Superior temporal gyrus (tissue), 1 donor: ENCODE data around the gene MAD2L2.
A peak's percentile ranks its signal among the peaks of the same experiment; 100 is the strongest.

Experiments
- DNase-seq: peaks from one replicate; pipeline ENCODE4 v3.0.0-alpha.2; 2016; ENCODE audit errors: extremely low spot score

The MAD2L2 gene

DNA sequence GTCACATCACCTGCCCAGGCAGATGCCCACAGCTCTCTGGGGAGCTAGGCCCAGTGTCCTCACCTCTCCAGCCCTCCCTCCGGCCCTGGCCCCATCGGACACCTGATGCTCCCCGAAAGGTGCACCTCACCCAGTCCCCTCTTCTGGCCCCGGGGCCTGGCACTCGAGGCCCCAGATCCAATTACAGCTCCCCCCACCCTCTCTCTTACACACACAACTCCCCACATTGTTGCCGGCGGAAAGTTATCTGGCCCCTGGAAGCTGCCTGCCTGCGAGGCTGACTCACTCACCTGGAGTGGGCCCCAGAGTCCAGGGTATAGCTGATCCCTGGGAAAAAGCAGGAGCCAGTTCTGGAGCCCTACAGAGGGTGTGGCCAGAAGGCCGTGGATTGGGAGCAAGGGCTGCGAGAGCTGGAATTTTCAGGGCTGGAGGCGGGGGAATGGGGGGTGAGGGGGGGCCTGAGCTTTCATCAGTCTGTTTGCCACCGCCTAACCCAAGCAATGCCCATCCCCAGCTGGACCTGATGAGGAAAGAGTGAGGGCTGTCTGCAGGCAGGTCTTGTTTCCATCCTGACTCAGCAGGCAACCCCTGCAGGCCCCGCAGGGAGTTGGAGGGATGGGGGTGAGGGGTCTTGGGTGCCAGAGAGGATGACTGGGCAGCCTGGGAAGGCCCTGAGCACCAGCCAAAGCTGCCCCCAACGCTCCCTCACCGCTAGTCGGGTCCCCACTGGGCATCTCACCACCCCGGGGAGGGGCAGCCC, 27.7 kb downstream of the MAD2L2 start:
- no peak for DNase-seq

DNA sequence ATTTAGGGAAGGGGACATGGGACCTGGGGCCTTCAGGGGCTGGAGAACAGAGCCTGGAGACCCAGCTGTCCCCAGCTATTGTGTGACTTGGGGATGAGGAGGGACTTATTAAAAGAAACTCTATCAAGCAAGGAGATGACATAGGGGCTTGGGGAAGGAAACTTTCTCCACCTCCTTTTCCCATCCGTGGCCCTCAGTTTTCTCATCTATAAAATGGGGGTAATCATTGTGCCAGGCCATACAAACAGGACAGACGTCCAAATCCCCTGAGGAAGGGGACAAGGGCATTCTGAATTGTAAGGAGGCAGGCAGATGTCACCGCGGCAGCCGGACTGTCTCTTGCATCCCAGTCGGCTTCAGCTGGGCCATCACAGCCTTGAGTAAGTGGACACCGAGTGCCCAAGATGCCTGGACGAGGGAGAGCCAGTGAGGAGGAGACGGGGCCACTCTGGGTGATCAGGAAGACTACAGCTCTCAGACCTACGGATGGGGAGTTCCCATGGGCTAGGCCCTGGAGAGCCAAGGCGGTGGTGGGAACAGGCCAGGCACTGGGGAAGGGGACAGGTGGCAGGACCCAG, 28.7 kb downstream of the MAD2L2 start:
- DNase-seq = no peak

DNA sequence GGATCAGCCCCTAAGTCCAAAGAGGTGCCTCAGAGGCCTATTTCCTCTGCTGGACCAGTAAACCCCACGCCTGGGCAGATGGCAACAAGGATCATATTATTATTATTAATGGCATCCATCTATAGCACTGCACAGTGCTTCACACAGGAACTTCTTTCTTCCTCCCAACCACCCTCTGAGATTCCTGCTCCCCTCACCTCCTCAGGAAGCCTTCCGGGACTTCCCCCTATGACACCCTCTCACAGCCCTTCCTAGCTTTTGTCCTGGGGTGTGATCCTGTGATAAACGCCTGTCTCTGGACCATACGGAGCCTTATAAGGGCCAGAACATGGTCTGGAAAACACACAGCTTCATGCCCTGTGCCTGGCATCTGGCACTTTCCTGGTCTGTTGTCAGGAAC, 29.9 kb downstream of the MAD2L2 start:
- DNase-seq = no peak

GRCh38 chr1:11650331-11650991, 30.5 kb downstream of the MAD2L2 start:
- peak; percentile 69 for DNase-seq

DNA sequence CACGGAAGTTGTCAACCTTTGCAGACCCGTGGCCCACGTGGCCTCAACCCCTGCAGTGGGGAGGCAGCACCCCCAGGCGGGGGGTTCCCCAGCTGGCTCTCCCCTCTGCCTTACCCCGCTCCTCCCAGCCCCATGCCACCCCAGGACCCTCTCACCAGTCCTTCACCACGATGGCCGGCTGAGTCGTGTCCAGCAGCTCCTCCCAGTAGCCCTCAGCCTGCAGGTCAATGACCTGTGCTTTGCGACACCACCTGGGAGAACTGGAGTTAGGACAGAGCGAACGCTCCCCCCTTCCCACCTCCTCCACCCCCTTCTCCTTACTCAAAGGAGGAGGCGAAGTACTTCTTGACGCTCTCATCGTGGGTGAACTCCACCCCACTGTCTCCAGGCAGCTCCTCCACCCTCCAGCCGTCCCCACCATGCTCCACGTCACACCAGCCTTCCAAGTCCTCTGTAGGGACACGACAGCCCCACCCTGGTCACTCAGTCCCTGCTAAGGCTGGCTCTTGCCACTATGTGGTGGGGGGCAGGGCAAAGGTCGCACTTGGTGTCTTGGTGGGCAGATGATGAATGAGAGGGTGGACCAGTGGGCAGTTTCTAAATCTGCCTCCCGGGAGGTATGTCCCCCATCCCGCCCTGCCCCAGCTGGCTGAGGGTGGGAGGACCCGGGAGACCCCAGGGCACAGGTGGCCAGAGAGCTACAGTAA, 31.2 kb downstream of the MAD2L2 start:
- DNase-seq = no peak

DNA sequence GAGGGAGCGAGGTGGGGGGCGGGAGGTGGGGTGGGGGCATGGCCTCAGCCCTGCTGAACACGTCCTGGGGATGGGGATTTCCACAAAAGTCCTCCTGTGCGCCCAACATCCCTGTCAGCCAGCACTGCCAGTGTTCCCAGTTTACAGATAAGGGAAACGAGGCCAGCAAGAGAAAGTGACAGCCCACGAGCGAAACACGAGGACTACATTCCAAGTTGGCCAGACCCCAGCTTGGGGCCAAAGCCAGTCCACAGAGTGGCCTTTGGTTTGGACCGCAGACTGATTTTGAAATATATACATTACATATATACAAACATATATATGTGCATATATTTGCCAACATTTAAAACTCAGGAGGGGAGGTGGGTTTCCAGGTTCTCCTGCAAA, 31.7 kb downstream of the MAD2L2 start:
- no peak for DNase-seq

GRCh38 chr1:11648732-11649158, 32.2 kb downstream of the MAD2L2 start:
- no peak for DNase-seq

GRCh38 chr1:11648039-11648438, 32.9 kb downstream of the MAD2L2 start:
- peak; percentile 97 for DNase-seq

- no peak for DNase-seq
These were observed 33.6 kb downstream of the MAD2L2 start for GRCh38 chr1:11647333-11647732.

DNA sequence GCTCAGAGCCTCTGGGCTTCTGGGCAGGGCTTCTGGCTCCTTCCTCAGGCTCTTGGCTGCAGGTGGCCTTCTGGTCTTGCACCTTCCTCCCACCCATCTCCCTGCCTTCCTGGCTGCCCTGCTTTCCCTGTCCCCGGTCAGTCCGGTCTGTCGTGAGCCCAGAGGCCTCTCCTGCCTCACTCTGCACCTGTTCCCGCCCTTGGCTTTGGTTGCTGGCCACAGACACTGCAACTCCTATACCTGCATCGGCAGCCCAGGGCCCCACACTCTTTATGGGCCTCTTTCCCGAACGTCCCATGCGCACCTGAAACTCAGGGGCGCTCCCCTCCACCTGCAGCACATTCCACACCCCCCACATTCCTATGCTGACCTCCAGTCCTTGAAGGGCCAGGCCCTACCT, 34.6 kb downstream of the MAD2L2 start:
- DNase-seq = no peak

DNA sequence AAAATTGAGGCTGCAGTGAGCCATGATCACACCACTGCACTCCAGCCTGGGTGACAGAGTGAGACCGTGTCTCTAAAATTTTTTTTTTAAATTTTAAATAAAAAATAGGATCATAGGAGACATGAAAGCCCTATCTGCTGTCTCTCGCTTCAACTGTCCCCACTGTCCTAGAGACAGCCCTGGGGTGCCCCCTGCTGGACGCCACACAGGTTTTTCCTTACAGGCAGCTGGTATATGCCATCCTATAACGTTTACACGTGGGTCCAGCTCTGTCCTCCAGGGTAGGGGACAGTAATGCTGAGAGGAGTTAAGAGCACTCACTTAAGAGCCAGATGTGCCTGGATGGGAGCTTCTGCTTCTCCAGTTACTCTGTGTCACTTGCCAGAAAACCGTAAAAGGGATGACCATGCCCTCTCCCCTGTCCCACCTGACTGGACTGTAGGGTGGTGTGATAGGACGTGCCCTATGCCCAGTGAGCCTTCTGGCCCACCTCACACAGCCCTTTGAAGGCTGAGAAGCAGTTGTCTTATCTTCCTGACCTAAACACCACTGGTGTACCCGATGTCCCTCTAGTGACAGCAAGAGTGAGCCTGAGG, 35.2 kb downstream of the MAD2L2 start:
- DNase-seq = peak; percentile 92

- DNase-seq = no peak
These were observed 35.7 kb downstream of the MAD2L2 start for GRCh38 chr1:11645270-11645669.

DNA sequence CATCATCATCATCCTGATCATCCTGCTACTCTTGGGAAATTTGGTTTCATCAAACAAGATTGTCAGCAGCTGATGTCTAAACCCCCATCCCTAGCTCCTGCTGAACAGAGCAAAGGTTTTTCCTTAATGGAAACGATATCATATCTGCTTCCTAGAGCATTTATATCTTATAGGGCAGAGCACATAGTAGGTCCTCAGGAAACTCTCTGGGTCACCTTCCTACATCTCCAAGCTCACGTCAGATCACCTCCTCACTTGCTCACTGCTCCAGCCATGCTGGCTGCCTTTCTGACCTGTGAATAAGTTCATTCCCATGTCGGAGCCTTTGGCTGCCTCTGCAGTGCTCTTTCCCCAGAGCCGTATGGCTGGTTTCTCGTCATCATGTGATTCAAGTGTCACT, 37.2 kb downstream of the MAD2L2 start:
- no peak for DNase-seq

- peak; percentile 89 for DNase-seq
These were observed 38.4 kb downstream of the MAD2L2 start for GRCh38 chr1:11642418-11643017.

DNA sequence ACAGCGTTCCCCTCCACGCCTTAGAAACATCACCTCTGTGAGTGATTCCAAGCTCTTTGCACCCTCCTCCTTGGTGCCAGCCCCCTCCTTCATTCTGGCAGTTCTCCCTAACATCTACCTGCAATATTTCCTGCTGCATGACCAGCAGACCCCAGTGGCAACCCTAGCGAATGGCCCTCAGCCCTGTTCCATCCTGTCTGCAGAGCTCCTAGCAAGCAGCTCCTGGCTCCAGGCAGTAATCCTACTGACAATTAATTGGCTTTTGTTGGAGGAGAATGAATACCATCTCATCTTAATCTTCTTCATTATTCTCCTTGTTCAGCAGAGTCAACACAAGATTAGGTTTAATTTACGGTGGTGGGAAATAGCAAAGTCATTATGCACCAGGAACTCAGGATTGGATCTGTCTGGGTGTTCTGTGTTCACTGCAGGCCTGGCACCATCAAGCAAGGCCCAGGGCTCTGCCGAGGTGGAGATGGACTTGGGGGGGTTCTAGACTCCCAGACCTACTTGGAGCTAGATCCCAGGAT, 39.1 kb downstream of the MAD2L2 start:
- DNase-seq = no peak

GRCh38 chr1:11640944-11641343, 40.0 kb downstream of the MAD2L2 start:
- DNase-seq = no peak

DNA sequence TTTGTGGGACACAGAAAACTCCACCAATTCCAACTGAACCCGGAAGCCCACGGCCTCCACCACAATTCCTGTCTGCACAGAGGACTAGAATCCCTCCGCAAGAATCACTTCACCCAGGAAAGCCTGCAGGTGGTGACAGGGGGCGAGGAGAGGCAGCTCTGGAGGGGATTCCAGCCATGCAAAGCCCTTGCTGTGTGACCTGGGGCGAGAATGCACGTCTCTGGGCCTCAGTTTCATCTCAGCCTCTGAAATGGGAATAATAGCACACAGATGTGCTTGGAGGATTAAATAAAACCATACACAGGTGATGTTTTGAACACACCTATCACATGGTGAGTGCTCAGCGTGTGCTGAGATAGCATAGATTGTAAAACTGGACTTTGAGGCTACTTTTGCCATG, 40.8 kb downstream of the MAD2L2 start:
- DNase-seq = no peak

DNA sequence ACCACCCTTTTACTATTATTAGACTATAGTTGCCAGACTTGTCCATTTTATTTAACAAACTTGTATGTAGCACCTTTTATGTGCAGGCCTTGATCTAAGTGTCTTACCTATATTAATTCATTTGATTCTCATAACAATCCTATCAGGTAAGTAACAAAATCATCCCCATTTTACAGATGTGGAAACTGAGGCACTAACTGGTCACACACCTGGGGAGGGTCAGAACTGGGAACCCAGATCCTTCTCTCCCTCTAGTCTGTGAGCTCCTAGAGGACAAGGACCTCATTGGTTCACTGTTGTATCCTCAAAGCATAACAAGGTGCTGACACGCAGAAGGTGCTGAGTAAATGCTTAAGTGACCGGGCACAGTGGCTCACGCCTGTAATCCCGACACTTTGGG, 41.6 kb downstream of the MAD2L2 start:
- DNase-seq = no peak

GRCh38 chr1:11638121-11638520, 42.8 kb downstream of the MAD2L2 start:
- no peak for DNase-seq

DNA sequence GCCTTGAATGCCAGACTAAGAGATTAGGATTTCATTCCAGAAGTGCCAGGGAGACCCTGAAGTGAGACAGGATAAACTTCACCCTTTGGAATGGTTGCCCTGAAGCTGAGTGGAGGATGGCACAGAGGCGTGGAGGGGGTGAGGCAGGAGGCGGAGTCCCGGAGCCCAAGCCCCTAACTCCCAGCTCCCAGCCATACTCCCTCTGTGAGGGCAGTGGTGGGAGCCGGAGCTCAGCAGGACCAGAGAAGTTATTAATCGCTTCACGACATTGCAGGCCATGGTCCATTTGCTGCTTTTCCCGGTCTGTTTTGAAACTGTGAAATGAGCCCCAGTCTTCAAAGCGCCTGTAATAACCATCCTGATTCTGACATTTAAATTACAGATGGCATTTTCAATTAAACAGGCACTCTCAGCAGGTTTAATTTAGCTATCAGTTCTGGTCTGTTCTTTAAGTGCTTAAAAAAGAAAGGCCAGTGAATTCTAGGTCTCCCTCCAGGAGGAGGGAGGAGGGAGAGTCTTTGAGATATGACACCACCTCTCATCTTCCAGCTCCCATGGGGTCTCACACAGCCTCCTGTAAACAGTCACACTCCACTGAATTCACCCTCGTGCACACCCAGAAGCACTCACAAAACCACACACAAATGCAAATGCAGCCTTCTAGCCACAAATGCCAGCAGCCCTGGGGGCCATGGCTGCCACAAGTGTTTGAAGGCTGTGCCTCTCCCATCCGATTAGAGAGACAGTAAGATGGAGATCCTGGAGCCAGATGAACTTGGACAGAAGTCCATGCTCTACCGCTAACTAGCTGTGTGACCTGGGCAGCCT, 46.4 kb downstream of the MAD2L2 start:
- no peak for DNase-seq
